GM19035 (cell line): ENCODE data around the gene SPNS3.

ENCODE experiments used
- ATAC-seq: cut with Tn5 transposase; IDR thresholded peaks from one replicate; pipeline ENCODE4 v1.9.1; 2021; ENCODE audit not compliant: unreplicated experiment

Gene SPNS3

GRCh38 chr17:4433515-4434031 lies at the start of gene SPNS3:
SPNS3 (plus strand) TSS chr17:4433940; CDS start chr17:4433968, 28 bp downstream.
- no peak for ATAC-seq

- ATAC-seq, result no peak
These were observed 47.3 kb upstream of the SPNS3 start for GRCh38 chr17:4386406-4386805.

GRCh38 chr17:4387137-4387536 lies 46.6 kb upstream of the SPNS3 start:
- ATAC-seq, result no peak

- ATAC-seq, result no peak
These were observed 44.7 kb upstream of the SPNS3 start for GRCh38 chr17:4389079-4389478.

- no peak for ATAC-seq
These were observed 39.9 kb upstream of the SPNS3 start for GRCh38 chr17:4393806-4394205.

GRCh38 chr17:4394208-4395110 lies 39.3 kb upstream of the SPNS3 start:
- ATAC-seq, result no peak

- ATAC-seq, result no peak
These were observed 38.6 kb upstream of the SPNS3 start for GRCh38 chr17:4395111-4395478.

GRCh38 chr17:4397840-4398239 lies 35.9 kb upstream of the SPNS3 start:
- no peak for ATAC-seq

- ATAC-seq, result no peak
These were observed 28.6 kb upstream of the SPNS3 start for GRCh38 chr17:4405038-4405669.

- no peak for ATAC-seq
These were observed 28.0 kb upstream of the SPNS3 start for GRCh38 chr17:4405699-4406098.

GRCh38 chr17:4406386-4406785 lies 27.4 kb upstream of the SPNS3 start:
- ATAC-seq, result no peak

GRCh38 chr17:4407216-4407615 lies 26.5 kb upstream of the SPNS3 start:
- no peak for ATAC-seq

- ATAC-seq, result no peak
These were observed 25.9 kb upstream of the SPNS3 start for GRCh38 chr17:4407851-4408250.

- ATAC-seq, result no peak
These were observed 24.1 kb upstream of the SPNS3 start for GRCh38 chr17:4409659-4410058.

GRCh38 chr17:4411201-4411600 lies 22.5 kb upstream of the SPNS3 start:
- no peak for ATAC-seq

- peak; percentile 62 for ATAC-seq
These were observed 20.6 kb upstream of the SPNS3 start for GRCh38 chr17:4412933-4413831.

- ATAC-seq, result no peak
These were observed 16.5 kb upstream of the SPNS3 start for GRCh38 chr17:4417129-4417667.

GRCh38 chr17:4420692-4421131 lies 13.0 kb upstream of the SPNS3 start:
- no peak for ATAC-seq

- ATAC-seq, result no peak
These were observed 10.9 kb upstream of the SPNS3 start for GRCh38 chr17:4422864-4423263.

- no peak for ATAC-seq
These were observed 8.3 kb upstream of the SPNS3 start for GRCh38 chr17:4425398-4425797.
